ENCODE results near the gene TMCO4.

The TMCO4 gene

DNA sequence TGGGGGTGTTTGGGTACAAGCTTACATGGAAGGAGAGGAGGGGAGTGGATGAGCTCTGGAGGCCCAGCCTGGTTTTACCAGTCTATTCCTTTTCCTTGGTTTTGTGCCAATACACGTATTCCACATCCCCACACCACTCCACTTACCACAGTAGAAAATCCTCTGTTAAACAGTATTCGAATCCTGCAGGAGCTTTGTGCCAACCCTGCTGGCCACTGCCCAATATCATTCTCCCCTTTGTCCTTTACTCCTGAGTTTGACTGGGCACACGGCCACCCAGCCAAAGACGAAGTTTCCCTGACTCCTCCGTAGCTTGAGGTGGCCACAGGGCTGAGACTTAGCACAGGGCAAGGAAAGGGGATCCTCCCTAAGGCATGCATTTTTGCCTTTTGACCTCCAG, 61.6 kb downstream of the TMCO4 start:
- TF ChIP-seq TAF1 (IDR thresholded peaks at IDR 0.05; ENCODE audit: borderline replicate concordance, insufficient read depth, low read length) (no peak), POLR2AphosphoS5 (IDR thresholded peaks at IDR 0.05; ENCODE audit: low read depth, low read length) (no peak), FOXP2 (optimal IDR thresholded peaks at IDR 0.05; ENCODE audit: borderline replicate concordance, extremely low read depth, extremely low read length, insufficient read depth) (no peak), SIN3A (IDR thresholded peaks at IDR 0.05; ENCODE audit: borderline replicate concordance, insufficient read depth, low read length) (no peak)
- TF ChIP-seq, protein P1, sequence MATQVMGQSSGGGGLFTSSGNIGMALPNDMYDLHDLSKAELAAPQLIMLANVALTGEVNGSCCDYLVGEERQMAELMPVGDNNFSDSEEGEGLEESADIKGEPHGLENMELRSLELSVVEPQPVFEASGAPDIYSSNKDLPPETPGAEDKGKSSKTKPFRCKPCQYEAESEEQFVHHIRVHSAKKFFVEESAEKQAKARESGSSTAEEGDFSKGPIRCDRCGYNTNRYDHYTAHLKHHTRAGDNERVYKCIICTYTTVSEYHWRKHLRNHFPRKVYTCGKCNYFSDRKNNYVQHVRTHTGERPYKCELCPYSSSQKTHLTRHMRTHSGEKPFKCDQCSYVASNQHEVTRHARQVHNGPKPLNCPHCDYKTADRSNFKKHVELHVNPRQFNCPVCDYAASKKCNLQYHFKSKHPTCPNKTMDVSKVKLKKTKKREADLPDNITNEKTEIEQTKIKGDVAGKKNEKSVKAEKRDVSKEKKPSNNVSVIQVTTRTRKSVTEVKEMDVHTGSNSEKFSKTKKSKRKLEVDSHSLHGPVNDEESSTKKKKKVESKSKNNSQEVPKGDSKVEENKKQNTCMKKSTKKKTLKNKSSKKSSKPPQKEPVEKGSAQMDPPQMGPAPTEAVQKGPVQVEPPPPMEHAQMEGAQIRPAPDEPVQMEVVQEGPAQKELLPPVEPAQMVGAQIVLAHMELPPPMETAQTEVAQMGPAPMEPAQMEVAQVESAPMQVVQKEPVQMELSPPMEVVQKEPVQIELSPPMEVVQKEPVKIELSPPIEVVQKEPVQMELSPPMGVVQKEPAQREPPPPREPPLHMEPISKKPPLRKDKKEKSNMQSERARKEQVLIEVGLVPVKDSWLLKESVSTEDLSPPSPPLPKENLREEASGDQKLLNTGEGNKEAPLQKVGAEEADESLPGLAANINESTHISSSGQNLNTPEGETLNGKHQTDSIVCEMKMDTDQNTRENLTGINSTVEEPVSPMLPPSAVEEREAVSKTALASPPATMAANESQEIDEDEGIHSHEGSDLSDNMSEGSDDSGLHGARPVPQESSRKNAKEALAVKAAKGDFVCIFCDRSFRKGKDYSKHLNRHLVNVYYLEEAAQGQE (IDR thresholded peaks at IDR 0.05; ENCODE audit: insufficient read depth in 1 of 2, low read depth in 2 of 2, low read length in 2 of 2) = no peak

DNA sequence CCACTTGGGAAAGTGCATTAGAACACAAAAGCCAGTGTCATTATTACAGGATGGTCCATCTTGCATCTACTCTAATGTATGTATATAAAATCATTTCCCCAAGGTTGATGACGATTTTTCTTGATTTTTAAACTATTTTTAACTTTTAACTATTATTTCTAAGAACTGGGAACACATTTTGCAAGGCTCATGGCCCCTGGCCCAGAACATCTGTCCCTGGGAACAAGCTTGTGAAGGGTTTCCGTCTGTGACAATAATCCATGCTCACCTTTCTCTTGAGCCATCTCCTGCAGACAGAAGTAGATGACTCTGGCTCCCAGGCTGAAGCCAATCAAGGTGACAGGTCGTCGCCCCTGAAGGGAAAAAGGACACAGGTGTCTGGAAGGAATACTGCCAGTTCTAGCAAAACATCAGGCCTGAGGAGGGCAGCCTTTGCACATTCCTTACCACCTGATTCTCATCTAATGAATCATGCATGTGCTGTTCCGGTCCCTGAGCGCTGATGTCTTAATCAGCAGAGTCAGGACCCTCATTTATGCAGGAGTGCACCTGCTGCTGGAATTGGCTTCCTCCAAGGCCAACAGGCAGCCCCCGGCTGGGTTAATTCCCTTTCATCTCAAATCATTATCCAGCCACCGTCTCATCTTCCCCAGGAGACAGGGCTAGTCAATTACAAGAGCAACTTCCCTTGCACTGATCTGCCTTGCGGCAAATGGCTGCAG, 62.5 kb downstream of the TMCO4 start:
- no peak for TF ChIP-seq POLR2AphosphoS5 (IDR thresholded peaks at IDR 0.05; ENCODE audit: low read depth, low read length)
- no peak for TF ChIP-seq SIN3A (IDR thresholded peaks at IDR 0.05; ENCODE audit: borderline replicate concordance, insufficient read depth, low read length)
- TF ChIP-seq, protein P1 (IDR thresholded peaks at IDR 0.05; ENCODE audit: insufficient read depth in 1 of 2, low read depth in 2 of 2, low read length in 2 of 2) = no peak
- no peak for TF ChIP-seq FOXP2 (optimal IDR thresholded peaks at IDR 0.05; ENCODE audit: borderline replicate concordance, extremely low read depth, extremely low read length, insufficient read depth)
- no peak for TF ChIP-seq TAF1 (IDR thresholded peaks at IDR 0.05; ENCODE audit: borderline replicate concordance, insufficient read depth, low read length)

DNA sequence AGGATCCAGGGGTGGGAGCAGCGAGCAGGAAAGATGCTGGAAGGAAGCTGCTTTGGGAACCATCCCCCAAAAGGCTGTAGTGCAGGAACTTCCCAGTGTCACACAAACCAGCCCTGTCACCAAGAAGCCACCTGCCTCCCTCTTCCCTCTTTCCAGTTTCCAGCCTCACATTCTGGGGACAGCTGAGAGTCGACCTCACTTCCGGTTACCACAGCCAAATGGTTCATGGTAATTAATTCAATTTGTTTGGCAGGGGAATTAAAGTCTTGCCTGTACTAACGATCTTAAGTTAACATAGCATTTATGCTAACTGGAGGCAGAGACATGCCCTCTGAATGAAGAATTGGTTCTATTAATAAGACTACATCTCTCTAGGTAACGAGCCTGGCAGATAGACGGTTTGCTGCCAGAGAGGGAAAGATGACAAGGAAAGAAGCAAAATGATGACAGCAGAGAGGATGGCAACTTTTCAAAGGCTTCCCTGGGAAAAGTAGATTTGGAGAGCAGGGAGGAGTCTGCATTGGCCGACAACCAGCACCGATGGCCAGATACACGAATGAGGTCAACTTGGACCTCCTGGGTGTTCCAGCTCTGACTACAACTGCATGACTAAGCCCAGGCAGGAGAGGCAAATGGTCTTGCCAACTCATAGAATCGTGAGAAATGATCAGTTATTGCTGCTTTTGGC, 64.1 kb downstream of the TMCO4 start:
- TF ChIP-seq FOXP2 (optimal IDR thresholded peaks at IDR 0.05; ENCODE audit: borderline replicate concordance, extremely low read depth, extremely low read length, insufficient read depth) (no peak), SIN3A (IDR thresholded peaks at IDR 0.05; ENCODE audit: borderline replicate concordance, insufficient read depth, low read length) (no peak), POLR2AphosphoS5 (IDR thresholded peaks at IDR 0.05; ENCODE audit: low read depth, low read length) (no peak), TAF1 (IDR thresholded peaks at IDR 0.05; ENCODE audit: borderline replicate concordance, insufficient read depth, low read length) (no peak)
- TF ChIP-seq, protein P1 (IDR thresholded peaks at IDR 0.05; ENCODE audit: insufficient read depth in 1 of 2, low read depth in 2 of 2, low read length in 2 of 2) = no peak

DNA sequence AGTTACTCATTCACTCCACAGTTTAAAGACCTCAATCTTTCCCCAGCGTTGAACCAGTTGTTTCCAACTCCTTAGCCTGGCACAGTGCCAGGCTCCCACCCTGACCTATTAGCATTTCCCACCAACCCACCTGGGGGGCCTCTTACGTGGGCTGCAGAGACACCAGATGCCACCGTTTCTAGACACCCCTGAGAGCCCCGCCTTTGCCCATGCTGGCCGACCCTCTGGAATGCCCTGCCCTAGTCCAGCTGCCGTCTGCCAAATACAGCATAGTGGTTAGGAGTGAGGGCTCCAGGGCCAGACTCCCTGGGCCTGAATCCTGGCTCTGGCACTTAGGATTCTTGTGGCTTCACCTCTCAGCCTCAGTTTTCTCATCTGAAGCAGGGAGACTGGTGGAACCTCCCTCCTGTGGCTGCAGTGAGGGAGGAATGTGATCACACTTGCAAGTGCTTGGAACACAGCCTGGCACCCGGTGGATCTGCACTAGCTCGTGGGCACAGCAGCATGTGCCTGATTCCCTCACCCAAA, 65.2 kb downstream of the TMCO4 start:
- TF ChIP-seq FOXP2 (optimal IDR thresholded peaks at IDR 0.05; ENCODE audit: borderline replicate concordance, extremely low read depth, extremely low read length, insufficient read depth) = no peak
- TF ChIP-seq, protein P1 (IDR thresholded peaks at IDR 0.05; ENCODE audit: insufficient read depth in 1 of 2, low read depth in 2 of 2, low read length in 2 of 2) = no peak
- no peak for TF ChIP-seq TAF1 (IDR thresholded peaks at IDR 0.05; ENCODE audit: borderline replicate concordance, insufficient read depth, low read length)
- no peak for TF ChIP-seq POLR2AphosphoS5 (IDR thresholded peaks at IDR 0.05; ENCODE audit: low read depth, low read length)
- TF ChIP-seq SIN3A (IDR thresholded peaks at IDR 0.05; ENCODE audit: borderline replicate concordance, insufficient read depth, low read length) = no peak

All from PFSK-1 (cell line).